Measurements from ENCODE around the gene DGKB.

- TF ChIP-seq CTCF (conservative IDR thresholded peaks at IDR 0.05 in 1 of 2, IDR thresholded peaks at IDR 0.05 in 1 of 2; ENCODE audit: low read depth in 1 of 2, low read length in 2 of 2), result no peak
- no peak for TF ChIP-seq EZH2 (IDR thresholded peaks at IDR 0.05; ENCODE audit: low read length, missing control alignments)
Observed at GRCh38 chr7:14717169-14717568, 185.4 kb downstream of the DGKB start.
